Transverse colon (tissue), 4 donors: ENCODE results near the gene SLC7A6OS. TPM values are rescaled to one million over a fixed set of nuclear protein-coding genes. Genes with fewer than 3 reads are reported as not detected.

Experiments
- DNase-seq: peaks from one replicate; pipeline ENCODE4 v3.0.0-alpha.2; 2019
- H3K27ac ChIP-seq, 4 donors: fragments of 200-600 bp; sonication (generic); 2 replicates each; pipeline ENCODE4 v1.5.1; 2016 to 2018; ENCODE audit warnings: inconsistent platforms in 4 of 4
- H3K27me3 ChIP-seq: fragments of 200-600 bp; sonication (generic); 2 replicates; pipeline ENCODE4 v1.5.1; 2017; ENCODE audit warnings: inconsistent platforms
- H3K36me3 ChIP-seq, 4 donors: fragments of 200-600 bp; sonication (generic); 2 replicates each; pipeline ENCODE4 v1.5.1; 2017 to 2019; ENCODE audit warnings: inconsistent platforms in 4 of 4
- H3K4me1 ChIP-seq, 4 donors: fragments of 200-600 bp; sonication (generic); 2 replicates each; pipeline ENCODE4 v1.5.1; 2017 to 2020; ENCODE audit warnings: inconsistent platforms in 4 of 4
- H3K4me3 ChIP-seq, 4 donors: fragments of 200-600 bp; sonication (generic); 1 replicate in 1 of 4; 2 replicates in 3 of 4; pipeline versions ENCODE4 v1.5.1 to v1.6.1; 2017 to 2019; ENCODE audit warnings: inconsistent platforms in 4 of 4
- H3K9me3 ChIP-seq, 2 donors: fragments of 200-600 bp; sonication (generic); 2 replicates each; pipeline ENCODE4 v1.5.1; 2017 to 2019; ENCODE audit warnings: inconsistent platforms in 2 of 2
- EP300 ChIP-seq: sonication (generic); formaldehyde crosslinking; IDR thresholded peaks from one replicate; pipeline ENCODE4 v1.6.1; 2017; ENCODE audit warnings: antibody characterized with exemption, low read depth
- POLR2A ChIP-seq: fragments of 450-650 bp; IDR thresholded peaks from one replicate; pipeline ENCODE4 v1.6.1; 2016; ENCODE audit warnings: antibody characterized with exemption, mild to moderate bottlenecking, moderate library complexity
- POLR2AphosphoS5 ChIP-seq, 3 donors: sonication (generic); formaldehyde crosslinking; IDR thresholded peaks; one replicate each; pipeline ENCODE4 v1.6.1; 2016; ENCODE audit warnings: antibody characterized with exemption in 3 of 3
- WGBS, 2 donors: methylation state at CpG; one replicate each; pipeline ENCODE4 v1.1.5; 2018; ENCODE audit warnings: low coverage in 1 of 2; 5-methylcytosine and 5-hydroxymethylcytosine counted together
- in situ Hi-C, 4 donors: fragments of 200-750 bp; cut with MboI; loops; one replicate each; pipeline versions ENCODE4 v1.15.0 to v1.15.1; 2017; ENCODE audit warnings: low sequenced_read_pairs in 3 of 4, low pct_ligation_motif_present in 1 of 4, low pct_unique_long_range_greater_than_20kb in 1 of 4
- intact Hi-C: fragments of 100-400 bp; cut with DNase I; formaldehyde crosslinking; loops from one replicate; pipeline ENCODE4 v1.15.1; 2023; ENCODE audit warnings: low total_unique reads
- small RNA-seq, 4 donors: library from RNA; depleted of rRNA; stranded (forward); fragments of <200 nt; gene quantifications; one replicate each; pipeline ENCODE3, GENCODE V24; 2016
- total RNA-seq, 4 donors: library from RNA; depleted of rRNA; stranded (reverse); fragments of >200 nt; gene quantifications; one replicate each; pipeline ENCODE4 v1.1.0, GENCODE V29; 2016
- TF ChIP-seq, protein P1 (sequence below), 5 experiments: fragments of 200-600 bp in 3 of 5; fragments of 450-650 bp in 2 of 5; sonication (generic) in 3 of 5; IDR thresholded peaks; 1 replicate in 2 of 5; 2 replicates in 3 of 5; pipeline ENCODE4 v1.5.1; 2016 to 2017; ENCODE audit warnings: antibody characterized with exemption in 5 of 5, inconsistent platforms in 3 of 5, mild to moderate bottlenecking in 2 of 5, moderate library complexity in 1 of 5

The SLC7A6OS gene
- total RNA-seq, 4 donors from 2014 or later: 7.8 to 49.0 (median 15.3) TPM

DNA sequence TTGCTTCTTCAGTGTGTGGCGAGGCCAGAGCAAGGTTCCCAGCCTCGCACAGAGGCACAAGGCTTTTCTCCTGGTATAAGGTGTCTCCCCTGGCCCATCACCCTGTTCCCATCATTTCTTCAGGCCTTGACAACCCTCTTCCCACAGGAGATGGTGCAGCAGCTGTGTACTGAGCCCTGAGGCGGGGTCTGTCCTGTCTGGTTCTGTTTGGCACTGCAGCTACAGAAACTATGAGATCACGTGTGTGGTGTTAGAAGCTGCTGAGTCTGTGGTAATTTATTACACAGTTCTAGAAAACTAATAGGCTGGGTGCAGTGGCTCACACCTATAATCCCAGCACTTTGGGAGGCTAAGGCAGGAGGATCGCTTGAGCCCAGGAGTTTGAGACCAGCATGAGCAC is 58.4 kb downstream of the SLC7A6OS start:
- H3K36me3 ChIP-seq: peaks cover 0 to 16% (median 6%) of the 10 kb centered on the region in 4 donors
- peaks cover 4 to 12% (median 6%) of the 10 kb centered on the region in 4 donors for H3K4me1 ChIP-seq
- in situ Hi-C loops: loop anchor here in 1 of 4 donors (10.0 kb wide), 1 partner anchor 72 kb away; no protein-coding TSS in a partner anchor
- peak overlapping the region in 3 of 4 donors; percentile 0 to 46 (median 13) for H3K27ac ChIP-seq
- no peak overlapping the region for H3K4me3 ChIP-seq
- DNase-seq: no peak
- TF ChIP-seq EP300: no peak
- no peak for TF ChIP-seq POLR2AphosphoS5 (IDR thresholded peaks at IDR 0.05)
- TF ChIP-seq POLR2A: no peak
- TF ChIP-seq, protein P1, sequence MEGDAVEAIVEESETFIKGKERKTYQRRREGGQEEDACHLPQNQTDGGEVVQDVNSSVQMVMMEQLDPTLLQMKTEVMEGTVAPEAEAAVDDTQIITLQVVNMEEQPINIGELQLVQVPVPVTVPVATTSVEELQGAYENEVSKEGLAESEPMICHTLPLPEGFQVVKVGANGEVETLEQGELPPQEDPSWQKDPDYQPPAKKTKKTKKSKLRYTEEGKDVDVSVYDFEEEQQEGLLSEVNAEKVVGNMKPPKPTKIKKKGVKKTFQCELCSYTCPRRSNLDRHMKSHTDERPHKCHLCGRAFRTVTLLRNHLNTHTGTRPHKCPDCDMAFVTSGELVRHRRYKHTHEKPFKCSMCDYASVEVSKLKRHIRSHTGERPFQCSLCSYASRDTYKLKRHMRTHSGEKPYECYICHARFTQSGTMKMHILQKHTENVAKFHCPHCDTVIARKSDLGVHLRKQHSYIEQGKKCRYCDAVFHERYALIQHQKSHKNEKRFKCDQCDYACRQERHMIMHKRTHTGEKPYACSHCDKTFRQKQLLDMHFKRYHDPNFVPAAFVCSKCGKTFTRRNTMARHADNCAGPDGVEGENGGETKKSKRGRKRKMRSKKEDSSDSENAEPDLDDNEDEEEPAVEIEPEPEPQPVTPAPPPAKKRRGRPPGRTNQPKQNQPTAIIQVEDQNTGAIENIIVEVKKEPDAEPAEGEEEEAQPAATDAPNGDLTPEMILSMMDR (IDR thresholded peaks at IDR 0.05): no peak
- intact Hi-C loops: no loop called here
- WGBS, 2 donors: 86% methylated on average over 5 of the region's 5 CpGs; no CpG with 5 or more reads in 1 of the 2 donors
- no peaks in the 10 kb centered on the region for H3K9me3 ChIP-seq
- no peaks in the 10 kb centered on the region for H3K27me3 ChIP-seq

DNA sequence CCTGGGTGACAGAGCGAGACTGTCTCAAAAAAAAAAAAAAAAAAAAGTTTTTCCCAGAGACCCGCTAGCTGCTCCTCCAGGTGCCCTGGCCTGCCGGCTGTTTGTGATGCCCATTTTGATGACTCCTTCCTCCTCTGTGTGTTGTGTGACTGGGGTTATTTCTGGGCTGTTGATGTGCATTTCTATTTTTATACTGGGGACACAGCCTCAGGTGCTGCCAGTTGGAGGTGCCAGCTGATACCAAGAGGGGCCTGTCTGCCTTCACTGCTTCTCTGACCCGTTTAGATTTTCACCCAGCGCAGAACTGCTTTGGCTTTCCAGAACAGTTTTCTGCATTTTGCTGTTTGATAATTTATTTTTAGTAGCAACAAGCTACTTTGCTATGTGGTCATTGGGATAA is 58.9 kb downstream of the SLC7A6OS start:
- Histone ChIP-seq H3K27ac (peak overlapping the region in 3 of 4 donors; percentile 0 to 46 (median 13)), H3K4me3 (no peak overlapping the region), H3K36me3 (peaks cover 0 to 16% (median 6%) of the 10 kb centered on the region in 4 donors), H3K4me1 (peaks cover 2 to 12% (median 4%) of the 10 kb centered on the region in 4 donors), H3K9me3 (no peaks in the 10 kb centered on the region), H3K27me3 (no peaks in the 10 kb centered on the region)
- intact Hi-C loops (no loop called here), in situ Hi-C loops (loop anchor here in 1 of 4 donors (10.0 kb wide), 1 partner anchor 73 kb away; no protein-coding TSS in a partner anchor)
- WGBS, 2 donors: 75 to 86% methylated on average over 2 to 5 of the region's 5 CpGs
- TF ChIP-seq, protein P1 (IDR thresholded peaks at IDR 0.05): no peak
- TF ChIP-seq EP300 (no peak), POLR2A (no peak), POLR2AphosphoS5 (IDR thresholded peaks at IDR 0.05) (no peak)
- no peak for DNase-seq

DNA sequence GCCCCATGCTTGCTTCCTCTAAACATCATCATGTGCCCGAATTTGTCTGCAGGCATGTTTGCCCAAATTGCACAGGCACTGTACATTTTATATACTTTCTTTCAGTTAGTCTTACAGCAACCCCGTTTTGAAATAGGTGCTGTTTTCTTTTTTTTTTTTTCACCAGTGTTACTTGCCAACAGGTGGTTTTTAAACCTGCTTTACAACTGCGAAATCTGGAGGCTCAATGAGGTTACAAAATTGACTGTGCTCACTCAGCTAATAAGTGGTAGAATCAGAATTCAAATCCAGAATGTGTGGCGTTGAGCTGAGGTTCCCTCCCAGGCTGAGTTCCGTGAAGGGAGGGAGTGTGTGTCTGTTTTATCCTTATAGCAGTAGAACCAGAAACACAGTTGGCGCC is 59.8 kb downstream of the SLC7A6OS start:
- Histone ChIP-seq H3K36me3 (peaks cover 0 to 16% (median 6%) of the 10 kb centered on the region in 4 donors), H3K9me3 (no peaks in the 10 kb centered on the region), H3K4me1 (peaks cover 7 to 19% (median 12%) of the 10 kb centered on the region in 4 donors), H3K4me3 (no peak overlapping the region), H3K27me3 (no peaks in the 10 kb centered on the region), H3K27ac (no peak overlapping the region)
- in situ Hi-C loops (loop anchor here in 1 of 4 donors (10.0 kb wide), 1 partner anchor 74 kb away; no protein-coding TSS in a partner anchor), intact Hi-C loops (no loop called here)
- DNase-seq: no peak
- TF ChIP-seq, protein P1 (IDR thresholded peaks at IDR 0.05): no peak
- TF ChIP-seq POLR2AphosphoS5 (IDR thresholded peaks at IDR 0.05): no peak
- no peak for TF ChIP-seq EP300
- no peak for TF ChIP-seq POLR2A
- 83 to 88% methylated on average over 4 to 6 of the region's 6 CpGs for WGBS, 2 donors

DNA sequence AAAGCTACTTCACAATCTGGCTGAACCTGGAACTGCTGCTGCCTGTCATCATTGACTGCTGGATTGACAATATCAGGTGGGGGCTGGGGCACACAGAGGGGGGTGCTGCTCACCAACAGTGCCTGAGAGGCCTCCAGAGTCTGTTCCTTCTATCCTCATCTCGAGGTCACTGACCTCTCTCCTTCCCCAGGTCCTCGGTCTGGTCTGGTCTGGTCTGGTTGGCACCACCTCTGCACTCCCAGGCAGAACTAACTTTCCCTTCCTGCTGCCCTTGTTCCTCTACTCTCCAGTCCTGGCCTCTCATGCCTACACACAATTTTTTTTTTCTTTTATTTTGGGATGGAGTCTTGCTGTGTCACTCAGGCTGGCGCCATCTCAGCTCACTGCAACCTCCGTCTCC is 61.4 kb downstream of the SLC7A6OS start:
- TF ChIP-seq POLR2AphosphoS5 (IDR thresholded peaks at IDR 0.05): no peak
- no peak for TF ChIP-seq EP300
- TF ChIP-seq, protein P1 (IDR thresholded peaks at IDR 0.05): no peak
- TF ChIP-seq POLR2A: no peak
- in situ Hi-C loops: loop anchor here in 1 of 4 donors (25.0 kb wide), 1 partner anchor 162 kb away; the partner anchor contains the start of gene NFATC3
- intact Hi-C loops: no loop called here
- Histone ChIP-seq H3K27me3 (no peaks in the 10 kb centered on the region), H3K9me3 (no peaks in the 10 kb centered on the region), H3K4me3 (no peak overlapping the region), H3K36me3 (peaks cover 0 to 7% (median 0%) of the 10 kb centered on the region in 4 donors), H3K4me1 (peaks cover 13 to 25% (median 19%) of the 10 kb centered on the region in 4 donors), H3K27ac (no peak overlapping the region)
- 80 to 92% methylated on average over 1 to 4 of the region's 4 CpGs for WGBS, 2 donors
- DNase-seq: no peak

Small RNAs within 50 kb of the gene (small RNA-seq; reads per million reads assigned to genes)
- 0 reads per million in 4 donors for gene RNU4-30P
- 0 reads per million in 4 donors for gene RNU6-1262P

Other genes starting within 250 kb of the SLC7A6OS start
- gene NFATC3, start 225.6 kb downstream of the SLC7A6OS start, total RNA-seq: 100 to 1,000 TPM in 1 of 4 donors, 10 to 100 TPM in 3; 27.5 to 107 (median 41.6) TPM
- 10 to 100 TPM; 61.3 to 87.5 (median 77.2) TPM for gene ESRP2, start 74.8 kb downstream of the SLC7A6OS start, total RNA-seq
- gene PLA2G15, start 65.6 kb downstream of the SLC7A6OS start, total RNA-seq: 10 to 100 TPM in 3 of 4 donors, 1 to 10 TPM in 1; 9.6 to 18.2 (median 15.0) TPM
- gene SLC7A6, start 46.4 kb downstream of the SLC7A6OS start, total RNA-seq: 100 to 1,000 TPM in 1 of 4 donors, 10 to 100 TPM in 3; 20.6 to 145 (median 31.4) TPM
- gene PRMT7, start 73 bp upstream of the SLC7A6OS start, total RNA-seq: 100 to 1,000 TPM in 1 of 4 donors, 10 to 100 TPM in 3; 20.6 to 115 (median 38.5) TPM
- 100 to 1,000 TPM in 1 of 4 donors, 10 to 100 TPM in 3; 51.1 to 168 (median 68.9) TPM for gene SMPD3, start 137.6 kb upstream of the SLC7A6OS start, total RNA-seq
- 10 to 100 TPM; 10.1 to 78.2 (median 16.4) TPM for gene ZFP90, start 228.3 kb upstream of the SLC7A6OS start, total RNA-seq